LoVo (cell line): ENCODE data around the gene DNM3.
A peak's percentile ranks its signal among the peaks of the same experiment; 100 is the strongest.
"Not testable (repeated sequence)": the region's sequence is repeated elsewhere in the genome, so short reads cannot be mapped to it uniquely, and the experiment has no call there.

Experiments
- DNase-seq: peaks from one replicate; pipeline ENCODE4 v3.0.0-alpha.2; 2016; ENCODE audit warnings: low spot score

Gene DNM3

DNA sequence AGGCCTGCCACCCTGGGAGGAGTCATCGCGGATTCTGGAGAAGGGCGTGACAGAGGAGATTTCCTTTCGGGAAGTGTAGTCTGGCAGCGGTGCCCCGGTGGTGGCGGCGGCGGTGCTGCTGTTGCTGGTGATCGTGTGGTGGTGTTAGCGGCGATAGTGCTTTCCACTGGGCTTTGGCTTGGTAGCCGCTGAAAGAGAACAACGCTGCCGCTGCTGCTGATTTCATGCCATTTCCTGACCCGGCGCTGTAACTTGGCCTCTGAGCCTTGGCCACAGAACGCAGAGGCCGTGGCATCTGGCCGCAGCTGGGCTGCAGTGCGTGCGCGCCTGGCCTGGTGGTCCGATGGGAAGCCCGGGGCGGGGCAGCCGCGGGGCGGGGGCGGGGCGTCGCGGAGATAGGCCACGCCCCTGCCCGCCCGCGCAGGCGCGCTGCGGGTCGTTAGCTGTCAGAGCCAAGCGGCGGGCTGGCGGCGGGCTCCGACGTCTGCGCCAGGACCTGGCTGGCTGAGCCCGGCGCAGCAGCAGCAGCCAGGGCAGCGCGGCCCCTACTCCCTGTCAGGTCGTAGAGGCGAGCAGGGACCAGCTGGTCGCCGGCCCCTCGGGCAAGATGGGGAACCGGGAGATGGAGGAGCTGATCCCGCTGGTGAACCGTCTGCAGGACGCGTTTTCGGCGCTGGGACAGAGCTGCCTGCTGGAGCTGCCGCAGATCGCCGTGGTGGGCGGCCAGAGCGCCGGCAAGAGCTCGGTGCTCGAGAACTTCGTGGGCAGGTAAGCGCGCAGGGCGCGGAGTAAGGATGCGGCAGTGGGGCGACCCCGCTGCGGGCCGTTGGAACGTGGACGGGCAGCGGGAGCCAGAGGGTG is at the start of gene DNM3:
Gene DNM3, plus strand, starts transcription at position 449 of the 861 bp plus-strand sequence. Its CDS starts 159 bp downstream, at position 608.
- peak; percentile 86 for DNase-seq

DNA sequence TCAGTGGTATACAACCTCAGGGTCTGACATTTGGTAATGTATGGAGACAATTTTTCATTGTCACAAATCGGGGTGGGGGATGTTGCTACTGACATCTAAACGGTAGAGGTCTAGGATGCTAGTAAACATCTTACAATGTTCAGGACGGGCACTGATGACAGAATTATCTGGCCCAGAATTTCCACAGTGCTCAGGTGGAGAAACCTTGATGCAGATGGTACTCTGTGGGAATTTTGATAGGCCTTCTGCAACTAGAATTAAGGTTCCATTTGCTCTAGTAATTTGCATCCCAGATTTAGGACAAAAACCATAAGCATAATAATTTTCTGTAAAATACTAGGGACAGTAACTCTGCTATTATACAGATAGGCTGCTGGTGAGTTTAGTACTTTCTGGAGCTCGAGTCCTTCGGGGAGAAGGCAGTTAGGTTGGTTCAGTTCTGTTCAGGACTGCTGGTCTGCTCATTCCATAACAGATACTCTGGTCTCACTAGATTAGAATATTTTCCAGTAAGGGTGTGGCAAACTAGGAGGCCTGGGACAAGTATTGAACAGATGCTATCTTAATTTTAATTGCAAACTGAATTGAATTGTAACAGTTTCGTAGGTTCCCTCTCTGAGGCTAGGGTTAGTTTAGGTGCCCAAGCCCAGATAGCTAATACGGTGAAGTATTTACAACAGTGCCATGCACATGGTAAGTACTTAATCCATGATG is 48.5 kb upstream of the DNM3 start:
- no peak for DNase-seq

DNA sequence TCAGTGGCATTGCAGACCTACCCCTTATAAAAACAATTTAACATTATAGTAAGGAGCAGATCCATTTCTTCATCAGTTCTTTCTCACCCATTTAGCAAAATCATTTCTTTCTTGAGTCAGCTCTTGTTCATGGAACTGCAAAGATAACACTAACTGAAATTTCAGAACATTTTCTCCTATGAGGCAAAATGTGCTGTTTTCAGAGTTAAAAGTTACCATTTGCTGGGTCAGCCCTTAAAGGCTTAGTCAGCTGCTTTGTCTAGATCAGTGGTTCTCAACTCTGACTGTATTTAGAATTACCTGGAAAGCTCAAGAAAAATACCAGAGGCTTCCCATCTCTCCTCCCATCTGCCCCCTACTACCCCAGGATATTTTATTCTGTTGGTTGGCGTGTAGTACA is 47.7 kb upstream of the DNM3 start:
- DNase-seq, result no peak

DNA sequence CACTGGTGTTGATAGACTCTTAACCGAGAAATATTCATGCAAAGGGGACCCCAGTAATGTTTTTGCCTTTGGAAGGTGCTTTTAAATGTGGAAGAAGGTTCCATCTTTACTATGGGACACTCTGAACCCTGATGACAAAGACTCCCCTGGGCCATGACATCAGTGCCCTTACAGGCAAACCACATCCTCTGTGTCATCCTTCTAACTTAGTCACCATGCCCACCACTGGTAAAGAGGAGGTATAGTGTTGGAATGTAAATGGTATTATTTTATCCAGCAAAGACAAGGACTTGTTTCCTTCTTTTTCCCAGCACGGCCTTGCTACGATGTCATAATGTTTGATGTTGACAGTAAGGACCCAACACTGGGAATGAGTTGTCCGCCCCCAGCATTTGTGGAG is 47.2 kb upstream of the DNM3 start:
- DNase-seq, result no peak

DNA sequence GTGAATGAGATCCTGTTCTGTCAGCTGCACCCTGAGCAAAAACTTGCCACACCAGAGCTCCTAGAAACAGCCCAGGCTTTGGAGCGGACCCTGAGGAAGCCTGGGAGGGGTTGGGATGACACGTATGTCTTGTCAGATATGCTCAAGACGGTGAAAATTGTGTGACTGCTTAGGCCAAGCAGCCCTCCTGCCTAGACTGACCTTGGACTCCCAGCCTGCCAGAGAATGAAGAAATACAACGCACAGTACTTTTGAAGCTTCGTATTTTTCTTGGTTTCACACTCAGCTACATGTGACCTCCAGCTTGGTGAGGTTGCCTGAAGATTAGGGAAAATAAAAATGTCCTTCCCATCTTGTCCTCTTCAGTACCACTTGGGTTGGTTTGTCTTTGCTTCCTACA is 44.7 kb upstream of the DNM3 start:
- no peak for DNase-seq

DNA sequence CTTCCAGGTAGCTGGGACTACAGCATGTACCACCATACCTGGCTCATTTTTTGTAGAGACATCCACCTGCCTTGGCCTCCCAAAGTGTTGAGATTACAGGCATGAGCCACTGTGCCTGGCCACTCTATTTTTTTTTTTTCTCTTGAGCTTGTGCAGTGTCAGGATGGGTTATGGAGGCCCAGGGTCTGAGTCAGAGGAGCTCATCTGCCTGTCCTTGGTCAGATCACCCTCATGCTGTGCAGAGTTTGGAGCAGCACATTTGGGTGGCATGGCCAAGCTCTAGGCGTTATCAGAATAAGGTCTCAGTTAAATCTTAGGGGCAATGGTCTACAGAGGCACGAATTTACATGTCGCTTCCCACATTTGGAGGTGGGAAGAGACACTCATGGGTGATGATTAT is 43.0 kb upstream of the DNM3 start:
- DNase-seq, result no peak

DNA sequence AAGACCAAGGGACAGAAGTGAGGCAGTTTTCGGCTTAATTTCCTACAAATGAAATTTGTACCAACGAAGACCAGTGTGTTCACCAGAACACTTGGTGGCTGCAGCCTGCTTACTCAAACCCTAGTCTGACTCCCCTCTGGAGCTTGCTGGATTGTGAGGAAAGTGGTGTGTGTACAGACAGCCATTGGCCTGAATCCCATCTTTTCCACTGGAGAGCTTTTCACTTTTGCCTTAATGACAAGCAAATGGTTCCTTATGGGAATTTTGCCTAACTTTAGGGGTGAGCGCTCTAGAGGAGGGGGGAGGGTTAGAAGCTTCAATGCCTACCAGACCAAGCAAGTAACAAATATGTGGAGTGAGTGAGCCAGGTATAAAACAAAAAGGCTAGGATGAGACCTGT is 42.5 kb upstream of the DNM3 start:
- DNase-seq, result no peak

DNA sequence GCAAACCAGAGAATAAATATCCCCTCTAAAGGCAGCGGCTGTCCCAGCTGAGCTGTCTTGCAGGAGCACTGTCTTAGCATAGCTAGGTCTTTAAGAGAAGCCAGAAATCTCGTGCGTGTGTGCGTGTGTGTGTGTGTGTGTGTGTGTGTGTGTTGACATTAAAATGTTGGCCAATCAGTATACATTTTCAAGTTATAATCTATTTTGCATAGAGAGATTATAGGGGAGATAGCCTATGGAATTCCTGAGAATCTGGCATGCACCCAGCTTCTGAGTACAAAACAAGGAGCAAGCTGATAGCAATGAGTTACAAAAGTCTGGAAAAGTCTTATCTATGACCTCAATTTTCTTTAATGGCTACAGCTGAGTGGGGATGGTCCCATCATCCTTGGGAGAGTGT is 42.1 kb upstream of the DNM3 start:
- DNase-seq, result no peak

DNA sequence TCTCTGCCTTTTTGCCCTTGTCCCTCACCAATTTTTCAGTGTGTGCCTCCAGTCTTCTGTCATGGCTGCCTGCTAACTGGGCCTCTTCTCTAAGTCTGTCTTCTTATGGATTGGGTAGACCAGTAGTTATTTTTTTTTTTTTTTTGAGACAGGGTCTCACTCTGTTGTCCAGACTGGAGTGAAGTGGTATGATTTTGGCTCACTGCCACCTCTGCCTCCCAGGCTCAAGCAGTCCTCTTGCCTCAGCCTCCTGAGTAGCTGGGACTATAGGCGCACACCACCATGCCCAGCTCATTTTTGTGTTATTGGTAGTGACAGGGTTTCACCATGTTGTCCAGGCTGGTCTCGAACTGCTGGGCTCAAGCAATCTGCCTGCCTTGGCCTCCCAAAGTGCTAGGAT is 41.6 kb upstream of the DNM3 start:
- DNase-seq, result not testable (repeated sequence)

DNA sequence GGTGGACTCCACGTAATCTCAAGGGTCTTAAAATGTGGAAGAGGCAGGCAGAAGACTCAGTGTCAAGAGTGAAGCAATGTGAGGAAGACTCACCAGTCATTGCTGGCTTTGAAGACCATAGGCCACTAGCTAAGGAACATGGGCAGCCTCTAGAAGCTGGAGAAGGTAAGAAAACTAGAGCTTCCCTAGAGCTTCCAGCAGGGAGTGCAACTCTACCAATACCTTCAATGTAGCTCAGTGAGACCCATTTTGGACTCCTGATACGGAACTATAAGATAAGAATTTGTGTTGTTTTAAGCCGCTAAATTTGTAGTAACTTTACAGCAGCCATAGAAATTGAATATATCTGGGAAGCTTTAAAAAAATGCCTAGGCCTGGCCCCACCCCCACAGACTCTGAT is 41.0 kb upstream of the DNM3 start:
- no peak for DNase-seq

DNA sequence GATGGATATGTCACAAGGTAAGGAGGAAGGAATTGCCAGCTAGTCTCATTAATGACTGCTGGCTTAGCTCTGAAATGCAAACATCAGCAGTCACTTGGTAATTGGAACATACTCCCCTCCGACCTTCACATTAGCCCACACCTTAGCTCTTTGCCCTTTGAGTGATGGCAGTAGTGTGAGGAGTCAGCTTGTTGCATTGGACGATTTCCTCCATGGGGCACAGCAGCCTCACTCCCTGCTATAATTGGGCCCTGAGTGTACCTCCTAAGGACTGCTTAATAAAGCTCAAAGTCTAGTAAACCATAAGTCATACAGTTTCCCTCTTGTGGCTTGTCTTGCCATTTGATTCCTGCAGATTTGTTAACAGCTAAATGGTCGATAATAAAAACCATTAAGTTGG is 40.4 kb upstream of the DNM3 start:
- DNase-seq, result no peak

DNA sequence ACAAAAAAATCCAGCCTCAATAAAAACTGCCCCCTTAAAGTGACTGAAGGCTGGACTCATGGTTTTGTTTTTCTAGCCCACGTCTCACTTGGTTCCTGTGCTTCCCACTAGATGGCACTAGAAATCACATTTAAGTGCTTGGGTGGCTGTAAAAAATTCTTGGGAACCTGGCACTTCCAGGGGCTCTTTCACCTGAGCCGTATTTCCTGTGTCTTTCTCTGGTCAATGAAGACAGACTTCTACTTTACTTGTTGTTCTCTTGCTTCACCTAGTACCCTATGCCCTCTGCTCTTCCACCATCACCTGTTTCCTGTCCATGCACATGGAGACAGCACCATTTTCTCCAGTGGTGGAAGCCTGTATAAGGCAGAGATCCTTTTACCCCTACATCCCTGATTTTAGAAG is 39.8 kb upstream of the DNM3 start:
- peak; percentile 61 for DNase-seq

DNA sequence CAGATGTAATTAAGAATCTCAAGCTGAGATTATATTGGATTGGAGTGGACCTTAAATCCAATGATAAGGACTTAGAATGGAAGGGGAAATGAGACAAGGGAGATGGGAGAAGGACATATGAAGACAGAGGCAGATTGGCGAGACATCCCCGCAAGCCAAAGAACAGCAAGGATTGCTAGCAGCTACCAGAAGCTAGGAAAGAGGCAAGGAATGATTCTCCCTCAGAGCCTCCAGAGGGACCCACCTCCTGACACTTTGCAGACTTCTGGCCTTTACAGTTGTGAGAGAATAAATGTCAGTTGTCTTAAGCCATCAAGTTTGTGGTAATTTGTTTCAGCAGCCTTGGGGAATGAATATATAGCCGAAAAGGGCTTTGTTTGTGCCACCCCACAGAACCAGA is 39.1 kb upstream of the DNM3 start:
- DNase-seq, result no peak

DNA sequence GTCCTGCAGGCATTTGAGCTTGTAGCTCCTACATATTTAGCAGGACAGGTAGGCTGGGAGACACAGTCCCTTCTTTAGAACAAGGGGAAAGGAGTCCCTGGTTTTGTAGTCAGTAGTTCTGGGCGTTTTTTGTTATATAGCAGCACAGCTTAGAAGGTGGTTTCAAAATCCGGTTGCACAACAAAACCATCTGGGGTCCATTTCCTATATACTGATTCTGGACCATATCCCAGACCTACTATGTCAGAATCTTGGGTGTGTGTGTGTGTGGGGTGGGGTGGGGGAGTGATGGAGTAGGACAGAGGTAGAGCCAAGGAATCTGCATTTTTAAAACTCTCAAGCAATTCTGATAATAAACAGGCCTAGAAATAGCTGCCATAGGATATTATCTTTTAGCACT is 38.3 kb upstream of the DNM3 start:
- DNase-seq, result no peak

DNA sequence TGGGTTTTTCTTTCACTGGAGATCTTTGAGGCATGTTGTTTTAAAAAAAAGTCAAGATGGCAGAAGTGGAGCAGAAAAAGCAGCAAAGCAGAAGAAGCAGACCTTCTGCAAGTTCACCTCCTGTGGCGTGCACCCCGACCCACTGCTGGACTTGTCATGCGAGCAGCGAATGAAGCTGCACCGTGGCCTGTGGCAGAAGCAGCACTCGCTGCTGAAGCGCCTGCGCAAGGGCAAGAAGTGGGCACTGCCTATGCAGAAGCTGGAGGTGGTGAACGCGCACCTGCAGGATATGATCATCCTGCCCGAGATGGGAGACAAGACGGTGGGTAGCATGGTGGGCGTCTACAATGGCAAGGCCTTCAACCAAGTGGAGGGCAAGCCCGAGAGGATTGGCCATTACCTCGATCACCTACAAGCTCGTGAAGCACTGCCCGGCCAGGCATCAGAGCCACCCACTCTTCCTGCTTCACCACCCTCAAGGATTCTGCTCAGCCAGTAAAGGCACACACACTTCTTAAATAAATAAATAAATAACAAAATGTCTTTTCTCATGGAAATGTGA is 37.8 kb upstream of the DNM3 start:
- DNase-seq, result no peak

DNA sequence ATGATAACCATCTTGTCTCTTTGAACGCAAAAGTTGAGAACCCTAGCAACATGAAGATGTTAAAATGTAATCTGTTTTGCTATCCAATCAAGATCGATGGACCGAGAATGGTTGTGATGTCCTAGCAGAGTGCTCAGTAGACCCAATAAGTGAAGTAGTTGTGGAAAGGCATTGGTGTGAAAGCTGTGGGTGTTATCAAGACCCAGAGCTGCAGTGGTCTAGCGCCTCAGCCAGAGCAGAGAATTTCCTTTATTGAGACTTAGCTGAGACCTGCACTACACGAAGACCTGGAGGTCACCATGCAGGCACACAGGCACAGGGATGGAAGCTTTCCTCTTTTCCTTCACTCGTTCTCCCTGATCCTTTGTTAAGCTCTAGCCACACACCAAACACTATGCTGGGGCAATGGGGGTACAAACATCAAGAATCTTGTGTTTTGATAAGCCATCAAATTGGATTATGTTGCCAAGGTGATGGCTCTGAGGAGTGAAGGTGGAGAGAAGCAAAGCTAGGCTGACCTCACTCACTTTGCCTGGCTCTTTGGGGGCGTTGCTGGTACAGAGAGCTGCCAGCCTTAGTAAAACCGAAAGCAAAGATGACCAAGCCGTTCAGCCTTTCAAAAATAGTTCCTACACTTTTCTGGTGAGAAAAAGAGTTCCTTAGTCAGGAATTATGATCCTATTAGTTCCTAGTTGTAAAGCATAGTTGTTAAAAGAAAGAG is 35.7 kb upstream of the DNM3 start:
- DNase-seq, result no peak

DNA sequence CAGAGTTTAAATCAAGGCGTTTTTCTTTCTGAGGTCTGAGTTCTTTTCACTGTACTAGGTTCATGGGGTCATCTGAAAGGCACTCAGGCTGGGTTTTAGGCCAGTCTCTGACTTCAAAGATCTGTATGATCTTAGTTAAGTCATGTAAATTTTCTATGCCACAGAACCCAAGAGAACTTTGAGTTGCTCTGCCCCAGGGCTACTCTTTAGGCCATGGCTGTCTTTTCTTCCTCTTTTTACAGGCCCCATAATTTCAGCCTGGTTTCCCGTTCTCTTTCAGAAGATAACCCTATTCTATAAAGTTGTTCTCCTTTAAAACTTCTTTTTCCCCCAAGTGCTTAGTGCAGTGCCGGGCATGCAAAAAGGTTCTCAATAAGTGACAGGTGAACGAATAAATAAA is 33.7 kb upstream of the DNM3 start:
- no peak for DNase-seq

DNA sequence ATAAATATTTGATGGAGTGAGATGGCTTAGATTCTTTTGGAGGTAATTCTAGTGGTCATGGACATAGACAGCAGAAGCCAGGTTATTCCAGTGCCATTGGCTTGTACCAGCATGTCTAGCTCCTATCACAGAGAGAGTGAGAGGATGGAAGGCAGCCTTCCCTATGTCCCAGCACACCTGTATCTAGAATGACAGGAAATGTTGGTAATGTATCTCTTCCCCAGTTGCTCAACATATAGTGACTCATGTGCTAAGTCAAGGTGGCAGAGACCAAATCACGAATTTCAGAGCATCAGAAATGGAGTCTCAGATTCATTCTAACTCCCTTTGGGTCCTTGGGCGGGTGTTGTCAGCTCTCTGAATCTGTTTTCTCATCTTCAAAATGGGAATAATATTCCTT is 31.5 kb upstream of the DNM3 start:
- DNase-seq, result no peak

DNA sequence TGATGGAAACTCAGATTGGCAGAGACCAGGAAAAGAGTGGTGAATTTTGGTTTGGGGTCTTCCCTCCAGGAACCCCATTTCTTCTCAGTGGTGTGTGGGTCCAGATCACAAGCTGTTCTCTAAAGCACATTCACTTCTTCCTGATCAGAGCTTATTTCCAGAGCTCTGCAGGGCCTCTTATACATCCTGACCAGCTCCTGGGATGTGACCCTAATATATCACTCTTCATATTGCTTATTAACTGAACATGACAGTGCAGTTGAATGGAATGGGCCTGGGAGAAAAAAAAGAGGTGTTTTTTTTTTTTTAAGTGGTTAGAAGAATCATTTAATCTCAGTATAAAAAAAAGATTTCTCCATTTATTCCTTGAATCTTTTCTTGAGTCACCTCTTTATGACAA is 29.6 kb upstream of the DNM3 start:
- DNase-seq, result no peak

DNA sequence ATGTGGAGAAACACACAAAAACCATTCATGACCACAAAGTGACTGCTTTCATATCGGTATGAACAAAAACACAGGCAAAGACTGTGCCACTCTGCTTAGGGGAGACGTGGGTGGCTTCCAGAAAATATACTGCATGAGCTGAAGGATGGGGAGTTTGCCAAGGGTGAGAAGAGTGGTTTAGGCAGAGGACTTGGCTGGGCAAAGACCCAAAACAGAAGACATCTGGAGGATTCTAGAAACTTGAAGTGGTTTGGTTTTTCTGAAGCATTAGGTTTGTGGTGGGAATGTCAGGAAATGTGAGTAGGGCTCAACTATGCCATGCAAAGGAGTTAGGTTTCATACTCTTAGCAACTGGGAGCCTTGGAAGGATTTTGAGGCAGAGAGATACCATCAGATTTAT is 26.6 kb upstream of the DNM3 start:
- DNase-seq, result no peak

DNA sequence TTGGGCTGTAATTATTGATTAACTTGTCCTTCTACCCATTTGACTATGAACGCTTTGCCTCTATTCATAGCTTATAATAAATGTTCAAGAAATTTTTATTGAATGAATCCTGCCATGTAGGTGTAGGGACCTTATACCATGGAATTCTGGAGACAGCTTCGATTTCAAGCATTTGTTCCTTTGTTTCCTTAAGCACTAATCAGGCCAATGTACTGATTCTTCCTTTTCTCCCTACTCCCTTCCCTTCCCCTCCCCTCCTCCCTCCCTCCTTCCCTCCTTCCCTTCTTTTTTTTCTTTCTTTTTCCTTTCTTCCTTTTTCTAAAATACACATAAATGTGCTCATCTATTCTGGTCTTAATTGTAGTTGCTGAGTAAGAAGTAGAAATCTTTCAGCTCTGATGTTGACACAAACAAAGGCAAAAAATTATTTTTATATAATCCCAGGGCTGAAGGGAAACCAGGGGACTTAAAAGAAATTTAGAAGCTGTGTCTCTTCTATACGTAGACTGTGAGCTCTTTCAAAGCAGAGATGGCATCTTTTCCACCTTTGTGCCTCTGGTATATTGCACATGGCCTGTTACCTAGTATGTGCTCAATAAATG is 24.9 kb upstream of the DNM3 start:
- no peak for DNase-seq
